Central memory CD8-positive, alpha-beta T cell (primary cell): ENCODE data around the gene RXRB.
A peak's percentile ranks its signal among the peaks of the same experiment; 100 is the strongest.

Experiments used
- ATAC-seq: fragments of 150-1000 bp; cut with Tn5 transposase; replicated peaks from 2 replicates; pipeline ENCODE4 v1.10.0; 2022; ENCODE audit warnings: mild to moderate bottlenecking, moderate FRiP score, moderate number of reproducible peaks; ENCODE audit not compliant: poor library complexity, severe bottlenecking; ENCODE audit errors: extremely low read depth
- DNase-seq, 2 donors: peaks; one replicate each; pipeline ENCODE4 v3.0.0; 2021; ENCODE audit warnings: low spot score in 2 of 2
- H3K27ac Mint-ChIP-seq: one replicate; pipeline ENCODE4 v1.8.0; 2022; ENCODE audit warnings: low read depth, mild to moderate bottlenecking, moderate library complexity, mixed read lengths
- H3K27me3 Mint-ChIP-seq: one replicate; pipeline ENCODE4 v1.8.0; 2022; ENCODE audit warnings: mixed read lengths
- H3K36me3 Mint-ChIP-seq: one replicate; pipeline ENCODE4 v1.8.0; 2022; ENCODE audit warnings: mild to moderate bottlenecking, moderate library complexity, mixed read lengths; ENCODE audit not compliant: insufficient read depth
- H3K4me1 Mint-ChIP-seq: one replicate; pipeline ENCODE4 v1.8.0; 2022; ENCODE audit warnings: mixed read lengths
- H3K4me3 Mint-ChIP-seq: one replicate; pipeline ENCODE4 v1.8.0; 2022; ENCODE audit warnings: mild to moderate bottlenecking, moderate library complexity, mixed read lengths
- H3K9me3 Mint-ChIP-seq: one replicate; pipeline ENCODE4 v1.8.0; 2022; ENCODE audit warnings: mixed read lengths

The RXRB gene

GRCh38 chr6:33167374-33168283 lies 32.8 kb downstream of the RXRB start:
- ATAC-seq (no peak), DNase-seq (no peak)
- H3K4me1 Mint-ChIP-seq, result no peaks in the 10 kb centered on the region
- H3K36me3 Mint-ChIP-seq, result peaks cover 3% of the 10 kb centered on the region
- no peaks in the 10 kb centered on the region for H3K9me3 Mint-ChIP-seq
- H3K27ac Mint-ChIP-seq, result no peak overlapping the region
- peaks cover 32% of the 10 kb centered on the region for H3K27me3 Mint-ChIP-seq
- H3K4me3 Mint-ChIP-seq, result no peak overlapping the region

- peaks cover 27% of the 10 kb centered on the region for H3K27me3 Mint-ChIP-seq
- H3K9me3 Mint-ChIP-seq, result no peaks in the 10 kb centered on the region
- H3K4me3 Mint-ChIP-seq, result no peak overlapping the region
- DNase-seq, result no peak
- H3K4me1 Mint-ChIP-seq, result peaks cover 2% of the 10 kb centered on the region
- ATAC-seq, result no peak
- no peak overlapping the region for H3K27ac Mint-ChIP-seq
- H3K36me3 Mint-ChIP-seq, result peaks cover 3% of the 10 kb centered on the region
These were observed 33.7 kb downstream of the RXRB start for GRCh38 chr6:33166811-33167210.

GRCh38 chr6:33166363-33166762 lies 34.1 kb downstream of the RXRB start:
- Mint-ChIP-seq H3K9me3 (no peaks in the 10 kb centered on the region), H3K4me3 (no peak overlapping the region), H3K27me3 (peaks cover 27% of the 10 kb centered on the region), H3K36me3 (peaks cover 6% of the 10 kb centered on the region), H3K4me1 (peaks cover 7% of the 10 kb centered on the region), H3K27ac (no peak overlapping the region)
- DNase-seq, result no peak
- no peak for ATAC-seq

- ATAC-seq, result no peak
- Mint-ChIP-seq H3K36me3 (peaks cover 8% of the 10 kb centered on the region), H3K27me3 (peaks cover 27% of the 10 kb centered on the region), H3K9me3 (no peaks in the 10 kb centered on the region), H3K27ac (no peak overlapping the region), H3K4me3 (no peak overlapping the region), H3K4me1 (peaks cover 12% of the 10 kb centered on the region)
- DNase-seq, result no peak
These were observed 34.7 kb downstream of the RXRB start for GRCh38 chr6:33165581-33166258.

GRCh38 chr6:33164665-33165373 lies 35.6 kb downstream of the RXRB start:
- no peak for DNase-seq
- ATAC-seq, result no peak
- H3K4me1 Mint-ChIP-seq, result peaks cover 12% of the 10 kb centered on the region
- H3K27ac Mint-ChIP-seq, result no peak overlapping the region
- no peaks in the 10 kb centered on the region for H3K9me3 Mint-ChIP-seq
- H3K27me3 Mint-ChIP-seq, result peaks cover 27% of the 10 kb centered on the region
- H3K36me3 Mint-ChIP-seq, result peaks cover 8% of the 10 kb centered on the region
- no peak overlapping the region for H3K4me3 Mint-ChIP-seq

- peaks cover 6% of the 10 kb centered on the region for H3K36me3 Mint-ChIP-seq
- peaks cover 27% of the 10 kb centered on the region for H3K27me3 Mint-ChIP-seq
- H3K4me3 Mint-ChIP-seq, result no peak overlapping the region
- no peak for DNase-seq
- H3K27ac Mint-ChIP-seq, result no peak overlapping the region
- no peak for ATAC-seq
- peaks cover 12% of the 10 kb centered on the region for H3K4me1 Mint-ChIP-seq
- H3K9me3 Mint-ChIP-seq, result no peaks in the 10 kb centered on the region
These were observed 36.3 kb downstream of the RXRB start for GRCh38 chr6:33164176-33164575.

- no peak for ATAC-seq
- Mint-ChIP-seq H3K4me3 (no peak overlapping the region), H3K27me3 (peaks cover 27% of the 10 kb centered on the region), H3K4me1 (peaks cover 12% of the 10 kb centered on the region), H3K27ac (no peak overlapping the region), H3K36me3 (peaks cover 5% of the 10 kb centered on the region), H3K9me3 (no peaks in the 10 kb centered on the region)
- DNase-seq, result no peak
These were observed 36.9 kb downstream of the RXRB start for GRCh38 chr6:33163540-33163939.

- Mint-ChIP-seq H3K36me3 (peaks cover 5% of the 10 kb centered on the region), H3K27me3 (peaks cover 31% of the 10 kb centered on the region), H3K27ac (peak overlapping the region; percentile 87), H3K4me3 (peak overlapping the region; percentile 83), H3K4me1 (peaks cover 12% of the 10 kb centered on the region), H3K9me3 (no peaks in the 10 kb centered on the region)
- DNase-seq (peak; percentile 72 to 85), ATAC-seq (peak; percentile 91)
These were observed 38.8 kb downstream of the RXRB start for GRCh38 chr6:33161354-33162331.

GRCh38 chr6:33160728-33161344 lies 39.6 kb downstream of the RXRB start:
- no peak for ATAC-seq
- Mint-ChIP-seq H3K27me3 (peaks cover 28% of the 10 kb centered on the region), H3K4me1 (peaks cover 12% of the 10 kb centered on the region), H3K9me3 (no peaks in the 10 kb centered on the region), H3K4me3 (peak overlapping the region; percentile 83), H3K36me3 (peaks cover 5% of the 10 kb centered on the region), H3K27ac (peak overlapping the region; percentile 87)
- no peak for DNase-seq

GRCh38 chr6:33160096-33160495 lies 40.4 kb downstream of the RXRB start:
- Mint-ChIP-seq H3K4me3 (no peak overlapping the region), H3K4me1 (peaks cover 12% of the 10 kb centered on the region), H3K27me3 (peaks cover 26% of the 10 kb centered on the region), H3K27ac (no peak overlapping the region), H3K36me3 (peaks cover 5% of the 10 kb centered on the region), H3K9me3 (no peaks in the 10 kb centered on the region)
- no peak for DNase-seq
- no peak for ATAC-seq

GRCh38 chr6:33156964-33157363 lies 43.5 kb downstream of the RXRB start:
- DNase-seq (no peak), ATAC-seq (no peak)
- H3K4me3 Mint-ChIP-seq, result no peak overlapping the region
- H3K27ac Mint-ChIP-seq, result no peak overlapping the region
- peaks cover 5% of the 10 kb centered on the region for H3K36me3 Mint-ChIP-seq
- peaks cover 5% of the 10 kb centered on the region for H3K9me3 Mint-ChIP-seq
- H3K4me1 Mint-ChIP-seq, result peaks cover 11% of the 10 kb centered on the region
- H3K27me3 Mint-ChIP-seq, result peaks cover 30% of the 10 kb centered on the region
